ENCODE data around the gene BUD13.
"Not testable (repeated sequence)": the region's sequence is repeated elsewhere in the genome, so short reads cannot be mapped to it uniquely, and the experiment has no call there.

The BUD13 gene, protein sequence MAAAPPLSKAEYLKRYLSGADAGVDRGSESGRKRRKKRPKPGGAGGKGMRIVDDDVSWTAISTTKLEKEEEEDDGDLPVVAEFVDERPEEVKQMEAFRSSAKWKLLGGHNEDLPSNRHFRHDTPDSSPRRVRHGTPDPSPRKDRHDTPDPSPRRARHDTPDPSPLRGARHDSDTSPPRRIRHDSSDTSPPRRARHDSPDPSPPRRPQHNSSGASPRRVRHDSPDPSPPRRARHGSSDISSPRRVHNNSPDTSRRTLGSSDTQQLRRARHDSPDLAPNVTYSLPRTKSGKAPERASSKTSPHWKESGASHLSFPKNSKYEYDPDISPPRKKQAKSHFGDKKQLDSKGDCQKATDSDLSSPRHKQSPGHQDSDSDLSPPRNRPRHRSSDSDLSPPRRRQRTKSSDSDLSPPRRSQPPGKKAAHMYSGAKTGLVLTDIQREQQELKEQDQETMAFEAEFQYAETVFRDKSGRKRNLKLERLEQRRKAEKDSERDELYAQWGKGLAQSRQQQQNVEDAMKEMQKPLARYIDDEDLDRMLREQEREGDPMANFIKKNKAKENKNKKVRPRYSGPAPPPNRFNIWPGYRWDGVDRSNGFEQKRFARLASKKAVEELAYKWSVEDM

DNA sequence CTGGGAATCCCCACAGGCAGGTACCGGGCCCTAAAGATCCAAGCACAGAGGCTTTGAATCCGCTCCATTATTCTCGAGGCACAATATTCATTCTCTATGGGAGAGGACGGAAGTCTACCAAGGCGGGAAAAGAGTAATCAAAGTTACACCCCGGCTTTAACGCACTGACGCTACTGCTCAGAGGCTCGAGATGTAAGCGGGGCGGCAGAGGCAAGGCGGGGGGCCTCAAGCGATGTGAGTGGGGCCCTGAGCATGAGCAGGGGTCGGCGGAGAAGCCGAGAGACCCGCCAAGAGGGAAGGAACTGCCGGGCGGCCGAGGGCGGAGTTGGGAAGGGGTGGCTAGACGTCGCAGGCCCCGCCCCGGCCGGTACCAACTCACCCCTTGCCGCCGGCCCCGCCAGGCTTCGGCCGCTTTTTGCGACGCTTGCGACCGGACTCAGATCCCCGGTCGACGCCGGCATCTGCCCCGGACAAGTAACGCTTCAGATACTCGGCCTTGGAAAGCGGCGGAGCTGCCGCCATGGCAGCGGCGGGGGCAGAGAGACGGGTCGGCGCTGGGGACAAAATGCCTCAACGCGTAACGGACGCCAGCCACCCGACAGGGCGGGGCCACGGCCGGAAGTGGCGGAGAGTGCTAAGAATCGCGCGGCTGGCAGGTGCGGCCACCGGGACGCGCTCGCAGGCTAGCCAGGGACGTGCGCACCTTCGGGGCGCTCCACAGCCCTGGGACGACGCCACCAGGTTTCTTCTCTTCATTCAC lies at the start of gene BUD13:
BUD13 (minus strand) TSS at position 545 of the 760 bp plus-strand sequence; CDS start at position 522, 23 bp downstream.
- peak; percentile 89 to 96 for DNase-seq

DNA sequence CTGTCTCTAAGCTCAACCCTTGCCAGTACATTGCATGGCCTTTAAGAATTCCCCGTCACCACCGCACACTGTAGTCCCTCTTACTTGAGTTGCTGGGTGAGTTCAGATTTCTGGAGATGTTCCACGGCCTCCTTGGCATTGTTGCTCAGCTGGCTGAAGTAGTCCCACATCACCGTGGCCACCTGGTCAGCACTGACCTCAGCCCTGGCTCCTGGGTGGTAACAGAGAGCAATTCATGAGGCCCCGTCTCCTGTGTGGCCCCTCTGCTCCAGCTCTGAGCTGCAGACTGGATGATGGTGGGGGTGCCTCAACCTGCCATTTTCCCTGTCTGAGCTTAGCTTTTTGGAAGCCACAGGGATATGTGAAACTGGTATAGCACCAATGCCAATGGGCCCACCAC lies 49.8 kb upstream of the BUD13 start:
- no peak for DNase-seq

DNA sequence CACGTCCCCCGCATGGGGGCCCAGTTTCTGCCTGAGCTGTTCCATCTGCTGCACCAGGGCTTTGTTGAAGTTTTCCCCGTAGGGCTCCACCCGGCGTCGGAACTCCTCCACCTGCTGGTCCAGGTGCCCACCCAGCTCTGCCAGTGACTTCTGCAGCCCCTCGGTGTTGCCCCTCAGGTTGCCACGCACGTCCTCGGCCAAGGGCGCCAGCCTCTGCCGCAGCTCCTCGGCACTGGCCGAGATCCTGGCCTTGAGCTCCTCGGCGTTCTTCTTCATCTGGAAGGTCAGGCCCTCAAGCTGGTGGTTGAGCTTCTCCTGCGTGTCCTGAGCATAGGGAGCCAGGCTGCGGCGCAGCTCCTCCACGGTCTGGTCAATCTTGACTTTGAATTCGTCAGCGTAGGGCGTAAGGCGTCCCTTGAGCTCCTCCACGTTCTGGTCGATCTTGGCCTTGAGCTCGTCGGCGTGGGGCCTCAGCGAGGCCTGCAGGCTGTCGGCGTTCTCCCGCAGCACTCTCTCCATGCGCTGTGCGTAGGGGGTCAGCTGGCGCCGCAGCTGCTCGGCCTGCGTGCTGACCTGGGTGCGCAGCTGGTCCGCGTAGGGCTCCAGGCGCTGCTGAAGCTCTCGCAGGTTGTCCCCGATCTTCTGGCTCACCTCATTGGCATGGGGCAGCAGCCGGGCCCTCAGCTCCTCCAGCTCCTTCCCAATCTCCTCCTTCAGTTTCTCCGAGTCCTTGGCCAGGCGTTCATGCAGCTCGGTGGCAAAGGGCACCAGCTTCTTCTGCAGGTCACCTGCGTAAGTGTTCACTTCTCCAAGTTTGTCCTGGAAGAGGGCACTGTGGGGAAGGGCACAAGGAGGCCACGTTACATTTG lies 48.5 kb upstream of the BUD13 start:
- DNase-seq, result no peak

DNA sequence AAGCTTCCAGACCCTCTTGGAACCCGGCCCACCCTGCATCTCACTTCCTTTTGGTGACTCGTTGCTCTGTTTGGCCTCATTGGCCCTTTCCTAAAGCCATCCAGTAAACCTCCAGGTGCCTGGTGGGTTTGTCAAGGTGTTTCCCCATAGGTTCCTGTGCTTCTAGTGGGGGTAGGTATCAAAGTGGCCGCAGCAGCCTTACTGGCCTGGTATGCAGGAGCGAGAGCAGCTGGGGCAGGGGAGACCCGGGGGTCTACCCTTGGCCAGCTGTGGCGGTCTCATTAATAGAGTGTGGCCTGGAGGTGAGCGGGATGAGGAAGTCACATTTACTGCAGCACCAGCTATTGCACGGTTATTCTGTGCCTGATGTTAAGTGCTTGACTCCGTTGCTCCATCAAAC lies 46.3 kb upstream of the BUD13 start:
- DNase-seq, result no peak

DNA sequence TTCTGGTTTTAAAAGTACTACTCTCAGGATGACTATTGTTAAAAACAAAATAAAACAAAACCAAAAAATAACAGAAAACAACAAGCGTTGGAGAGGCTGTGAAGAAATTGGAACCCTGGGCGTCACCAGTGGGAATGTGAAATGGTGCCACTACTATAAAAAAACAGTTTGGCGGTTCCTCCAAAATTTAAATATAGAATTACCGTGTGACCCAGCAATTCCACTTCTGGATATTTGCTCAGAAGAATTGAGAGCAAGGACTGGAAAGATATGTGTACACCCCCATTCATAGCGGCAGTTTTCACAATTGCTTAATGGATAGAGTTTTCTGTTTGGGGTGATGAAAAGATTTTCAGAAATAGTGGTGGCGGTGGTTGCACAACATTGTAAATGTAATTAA lies 41.7 kb upstream of the BUD13 start:
- DNase-seq, result no peak

DNA sequence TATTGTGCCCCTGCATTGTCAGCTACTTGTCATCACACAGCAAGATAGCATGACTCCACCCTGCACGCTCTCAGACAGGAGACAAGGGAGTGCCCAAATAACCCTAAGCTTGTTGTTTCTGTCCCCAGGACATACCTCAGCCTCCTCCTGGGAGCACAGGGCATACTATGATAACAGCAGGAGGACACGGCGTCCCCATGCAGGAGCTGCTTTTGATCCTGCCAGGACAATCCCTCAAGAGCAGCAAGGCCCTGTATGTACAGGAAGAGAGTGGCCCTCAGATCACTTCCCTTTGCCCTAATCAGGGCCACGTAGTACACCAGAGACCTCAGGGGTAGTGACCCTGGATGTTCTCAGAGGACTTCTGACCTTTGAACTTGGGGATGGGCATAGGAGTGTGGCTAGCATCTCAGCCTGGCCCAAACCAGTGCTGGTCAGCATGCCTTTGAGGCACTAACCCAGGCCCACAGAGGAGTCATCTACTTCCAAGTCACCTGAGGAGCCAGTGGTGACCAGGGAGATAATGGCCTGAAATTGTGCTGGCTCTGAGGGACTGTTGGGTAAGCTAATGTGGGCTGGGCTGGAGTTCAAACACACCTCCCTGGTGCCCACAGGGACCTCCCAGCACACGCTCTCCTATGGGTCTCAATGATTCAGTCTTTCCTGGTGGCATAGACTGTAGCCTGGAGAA lies 41.1 kb upstream of the BUD13 start:
- DNase-seq, result no peak

DNA sequence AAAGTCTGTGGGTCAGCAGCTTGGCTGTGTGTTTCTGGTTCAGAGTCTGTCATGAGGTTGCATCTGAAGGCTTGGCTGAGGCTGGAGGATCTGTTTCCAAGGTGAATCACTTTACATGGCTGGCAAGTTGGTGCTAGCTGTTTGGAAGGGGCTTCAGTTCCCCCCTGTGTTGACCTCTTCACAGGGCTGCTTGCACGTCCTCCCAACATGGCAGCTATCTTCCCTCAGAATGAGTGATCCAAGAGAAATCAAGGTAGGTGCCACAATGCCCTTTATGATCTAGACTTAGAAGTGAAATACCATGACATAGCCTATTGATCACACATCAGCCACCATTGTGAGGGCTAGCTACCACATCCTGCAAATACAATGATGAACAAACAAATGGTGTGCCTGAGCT lies 40.4 kb upstream of the BUD13 start:
- no peak for DNase-seq

DNA sequence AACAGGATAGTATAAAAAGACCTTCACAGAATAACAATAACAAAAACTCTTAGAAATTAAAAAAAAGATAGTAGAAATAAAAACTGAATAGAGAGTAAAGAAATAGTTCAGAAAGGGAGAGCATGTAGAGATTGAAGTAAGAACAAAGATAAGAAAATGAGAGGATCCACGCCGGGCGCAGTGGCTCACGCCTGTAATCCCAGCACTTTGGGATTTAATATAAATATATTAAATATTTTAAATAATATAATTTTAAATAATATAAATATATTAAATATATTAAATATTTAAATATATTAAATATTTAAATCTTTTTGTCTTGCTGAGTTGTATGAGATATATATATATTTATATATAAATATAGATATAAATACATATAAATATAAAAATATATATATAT lies 39.3 kb upstream of the BUD13 start:
- no peak for DNase-seq

DNA sequence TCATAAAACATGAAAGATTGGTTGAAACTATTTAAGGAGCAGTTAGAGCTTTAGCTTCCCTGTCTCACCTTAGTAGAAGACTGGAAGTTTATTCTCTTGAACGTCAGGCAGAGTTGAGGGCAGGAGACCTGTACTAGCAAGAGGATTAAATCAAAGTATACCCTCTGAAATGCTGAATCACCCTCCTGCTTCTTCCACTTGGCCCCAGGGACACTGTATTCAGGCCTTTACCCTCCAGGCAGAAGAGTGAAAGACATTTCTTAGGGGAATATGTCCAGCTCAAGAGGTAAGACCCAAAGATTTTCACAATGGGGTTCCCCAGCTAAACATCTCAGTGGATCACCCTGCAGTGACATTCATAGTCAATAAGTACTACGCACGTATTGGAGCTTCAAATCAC lies 38.4 kb upstream of the BUD13 start:
- no peak for DNase-seq

DNA sequence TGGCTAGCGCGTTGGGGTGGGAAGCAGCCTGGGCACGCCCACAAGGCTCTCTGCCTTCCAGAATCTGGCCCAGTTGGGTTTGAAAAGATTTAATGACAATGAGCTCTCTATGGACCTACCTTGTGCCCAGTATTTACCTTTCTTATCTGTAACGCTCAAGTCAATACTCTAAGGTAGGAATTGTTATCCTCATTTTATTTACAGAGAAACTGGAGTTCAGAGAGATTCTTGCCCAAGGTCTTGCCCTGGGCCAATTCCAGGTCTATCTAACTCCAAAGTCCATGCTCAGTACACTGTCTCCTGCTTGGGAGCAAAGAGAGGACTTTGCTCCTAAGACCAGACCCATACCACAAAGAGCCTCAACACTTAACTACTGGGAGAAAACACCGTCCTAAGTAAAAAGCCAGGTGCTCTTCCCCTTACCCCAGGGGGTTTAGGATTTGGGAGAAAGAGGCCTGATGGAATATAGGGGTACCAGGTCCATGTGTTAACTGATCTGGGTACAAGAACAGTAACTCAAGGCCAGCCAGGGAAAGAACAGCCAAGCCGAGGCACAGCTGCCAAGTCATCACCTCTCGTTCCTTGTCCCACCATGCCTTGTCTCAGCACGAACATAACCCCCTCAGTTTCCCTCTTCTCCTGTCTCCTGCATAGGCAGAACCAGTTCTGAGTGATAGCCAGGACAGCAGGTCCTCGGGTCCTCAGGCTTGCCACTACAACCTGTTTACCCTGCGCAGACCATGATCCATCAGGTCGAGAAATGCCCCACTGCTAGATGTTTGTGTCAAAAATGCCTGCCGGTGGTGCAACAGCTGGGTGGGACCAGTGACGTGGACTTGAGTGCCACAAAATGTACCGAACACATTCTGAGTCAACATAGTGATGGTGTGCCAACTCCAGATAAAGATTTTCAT lies 35.7 kb upstream of the BUD13 start:
- DNase-seq, result no peak

DNA sequence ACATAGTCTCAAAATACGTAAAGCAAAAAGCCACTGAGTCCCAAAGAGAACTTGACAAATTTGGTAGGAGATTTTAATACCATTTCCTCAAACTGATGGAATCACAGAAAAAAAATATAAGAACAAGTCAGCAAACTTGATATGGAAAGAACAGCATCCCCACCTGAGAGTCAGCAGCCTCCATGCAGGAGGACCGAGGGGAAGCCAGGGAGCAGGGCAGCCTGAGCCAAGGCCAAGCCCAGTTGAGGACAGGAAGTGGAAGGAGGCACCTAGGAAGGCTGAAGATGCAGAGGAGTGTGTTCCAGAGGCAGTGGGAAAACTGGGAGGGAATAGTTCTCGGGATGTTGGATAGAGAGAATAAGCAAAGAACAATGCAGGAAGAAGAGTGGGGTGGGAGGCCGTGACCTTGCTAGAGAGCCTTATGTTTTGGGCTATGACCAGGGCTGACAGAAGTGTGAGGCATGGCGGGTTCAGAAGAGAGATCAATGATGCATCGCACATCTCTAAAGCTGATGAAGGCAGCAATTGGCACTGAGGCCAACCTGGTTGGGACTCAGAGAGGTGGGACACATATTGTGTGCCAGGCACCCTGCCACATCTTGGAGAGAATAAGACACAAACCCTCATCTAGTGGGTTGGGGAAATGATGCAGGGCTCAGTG lies 34.9 kb upstream of the BUD13 start:
- DNase-seq, result no peak

DNA sequence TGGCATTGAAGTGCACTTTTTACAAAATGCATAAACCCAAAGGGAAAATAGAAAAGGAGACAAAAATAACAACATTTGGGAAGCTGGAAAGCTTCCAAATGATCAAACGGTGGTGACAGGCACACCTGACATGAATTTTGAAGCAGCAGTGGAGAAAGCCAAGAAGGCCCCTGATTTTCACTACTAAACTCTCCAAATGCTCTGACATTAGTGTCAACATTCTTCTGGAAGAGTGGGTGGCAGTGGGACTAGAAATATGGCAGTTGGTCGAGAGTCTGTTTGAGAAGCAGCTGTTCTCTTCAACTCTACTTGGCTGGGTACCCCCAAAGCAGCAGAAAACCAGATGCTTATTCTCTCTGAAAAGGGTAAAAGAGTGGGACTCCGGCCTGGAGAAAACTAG lies 31.2 kb upstream of the BUD13 start:
- DNase-seq, result no peak

DNA sequence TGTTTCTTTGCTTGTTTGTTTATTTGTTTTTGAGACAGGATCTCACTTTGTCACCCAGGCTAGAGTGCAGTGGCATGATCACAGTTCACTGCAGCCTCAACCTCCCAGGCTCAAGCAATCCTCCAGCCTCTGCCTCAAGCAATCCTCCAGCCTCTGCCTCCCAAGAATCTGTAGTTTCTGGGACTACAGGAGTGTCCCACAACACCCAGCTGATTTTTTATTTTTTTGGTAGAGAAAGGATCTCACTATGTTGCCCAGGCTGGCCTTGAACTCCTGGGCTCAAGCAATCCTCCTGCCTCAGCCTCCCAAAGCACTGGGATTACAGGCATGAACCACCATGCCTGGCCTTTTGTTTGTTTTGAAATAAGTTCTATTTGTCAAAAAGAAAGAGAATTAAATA lies 28.9 kb upstream of the BUD13 start:
- DNase-seq, result not testable (repeated sequence)

DNA sequence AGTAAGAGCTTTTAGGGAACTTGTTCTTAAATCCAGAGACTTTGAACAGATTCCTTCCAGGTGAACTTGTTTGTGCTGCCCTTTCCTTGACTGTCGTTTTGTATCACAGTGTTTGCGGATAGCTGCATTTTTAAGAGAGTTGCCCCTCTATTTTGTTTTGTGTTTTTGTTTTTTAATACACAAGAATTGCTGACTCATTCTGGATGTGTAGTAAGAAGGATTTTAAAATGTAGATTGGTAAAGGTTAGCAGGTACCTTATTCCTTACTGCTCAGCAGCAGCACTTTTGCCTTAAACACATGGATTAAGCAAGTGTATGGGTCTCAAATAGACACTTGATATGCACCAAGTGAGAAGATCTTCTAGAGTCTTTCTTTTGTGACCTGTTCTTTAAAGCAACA lies 27.8 kb upstream of the BUD13 start:
- DNase-seq, result no peak

DNA sequence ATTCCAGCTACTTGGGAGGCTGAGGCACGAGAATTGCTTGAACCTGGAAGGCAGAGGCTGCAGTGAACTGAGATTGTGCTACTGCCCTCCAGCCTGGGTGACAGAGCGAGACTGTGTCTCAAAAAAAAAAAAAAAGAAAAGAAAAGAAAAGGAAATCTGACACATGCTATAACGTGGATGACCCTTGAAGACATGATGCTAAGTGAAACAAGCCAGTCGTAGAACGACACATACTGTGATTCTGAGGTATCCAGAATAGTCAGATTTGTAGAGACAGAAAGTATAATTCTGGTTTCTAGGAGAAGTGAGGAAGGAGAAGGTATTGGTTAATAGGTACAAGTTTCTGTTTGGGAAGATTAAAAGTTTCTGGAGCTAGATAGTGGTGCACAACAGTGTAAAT lies 25.6 kb upstream of the BUD13 start:
- no peak for DNase-seq

DNA sequence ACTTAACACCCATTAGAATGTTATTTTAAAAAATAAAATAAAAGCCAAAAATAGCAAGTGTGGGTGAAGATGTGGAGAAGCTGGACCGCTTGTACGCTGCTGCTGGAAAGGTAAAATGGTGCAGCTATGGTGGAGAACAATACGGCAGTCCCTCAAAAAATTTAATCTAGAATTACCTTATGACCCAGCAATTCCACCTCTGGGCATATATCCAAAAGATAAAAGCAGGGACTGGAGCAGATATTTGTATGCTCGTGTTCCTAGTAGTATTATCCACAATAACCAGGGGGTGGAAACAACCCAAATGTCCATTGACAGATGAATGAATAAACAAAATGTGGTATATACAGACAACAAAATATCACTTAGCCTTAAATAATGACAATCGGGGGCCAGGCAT lies 25.0 kb upstream of the BUD13 start:
- no peak for DNase-seq

DNA sequence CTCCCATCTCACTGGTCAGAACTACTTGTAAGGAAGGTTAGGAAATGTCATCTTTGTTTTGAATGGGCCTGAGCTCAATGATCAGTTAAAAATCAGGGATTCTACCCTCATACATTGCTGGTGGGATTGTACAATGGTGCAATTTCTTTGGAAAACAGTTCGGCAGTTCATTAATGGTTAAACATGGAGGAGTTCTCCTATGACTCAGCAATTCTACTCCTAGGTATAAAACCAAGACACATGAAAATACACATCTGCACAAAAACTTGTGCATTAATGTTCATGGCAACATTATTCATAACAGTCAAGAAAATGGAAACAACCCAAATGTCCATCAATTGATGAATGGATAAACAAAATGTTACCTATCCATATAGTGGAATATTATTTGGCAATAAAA lies 23.8 kb upstream of the BUD13 start:
- DNase-seq, result no peak

DNA sequence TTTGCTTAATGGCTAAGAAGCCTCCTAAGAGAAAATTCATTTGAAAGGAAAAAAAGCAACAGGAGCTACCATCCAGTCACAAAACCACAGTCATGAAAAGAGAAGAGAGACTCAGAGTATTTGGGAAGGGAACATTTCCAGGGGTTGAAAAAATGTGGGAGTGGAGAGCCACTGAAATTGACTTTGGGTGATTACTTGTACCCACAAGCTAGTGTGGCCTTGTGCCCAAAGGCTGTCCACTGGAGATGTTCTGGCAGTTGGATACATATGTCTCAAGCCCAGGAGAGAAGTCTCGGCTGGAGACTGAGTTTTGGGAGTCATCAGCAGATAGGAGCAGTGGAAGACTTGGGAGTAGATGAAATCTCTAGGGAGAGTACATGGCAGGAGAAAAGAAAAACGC lies 22.1 kb upstream of the BUD13 start:
- no peak for DNase-seq

DNA sequence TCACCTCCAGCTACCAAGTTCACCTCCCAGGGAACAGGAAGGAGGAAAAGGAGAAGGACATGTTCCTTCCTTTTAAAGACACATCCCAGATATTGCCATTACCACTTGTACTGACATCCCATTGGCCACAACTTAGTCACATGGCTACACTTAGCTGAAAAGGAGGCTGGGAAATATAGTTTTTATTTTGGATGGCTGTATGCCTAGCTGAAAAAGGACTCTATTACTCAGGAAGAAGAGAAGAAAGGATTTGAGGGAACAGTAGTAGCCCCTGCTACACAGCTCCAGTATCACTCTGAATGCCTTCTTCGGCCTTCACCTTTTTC lies 20.9 kb upstream of the BUD13 start:
- no peak for DNase-seq

DNA sequence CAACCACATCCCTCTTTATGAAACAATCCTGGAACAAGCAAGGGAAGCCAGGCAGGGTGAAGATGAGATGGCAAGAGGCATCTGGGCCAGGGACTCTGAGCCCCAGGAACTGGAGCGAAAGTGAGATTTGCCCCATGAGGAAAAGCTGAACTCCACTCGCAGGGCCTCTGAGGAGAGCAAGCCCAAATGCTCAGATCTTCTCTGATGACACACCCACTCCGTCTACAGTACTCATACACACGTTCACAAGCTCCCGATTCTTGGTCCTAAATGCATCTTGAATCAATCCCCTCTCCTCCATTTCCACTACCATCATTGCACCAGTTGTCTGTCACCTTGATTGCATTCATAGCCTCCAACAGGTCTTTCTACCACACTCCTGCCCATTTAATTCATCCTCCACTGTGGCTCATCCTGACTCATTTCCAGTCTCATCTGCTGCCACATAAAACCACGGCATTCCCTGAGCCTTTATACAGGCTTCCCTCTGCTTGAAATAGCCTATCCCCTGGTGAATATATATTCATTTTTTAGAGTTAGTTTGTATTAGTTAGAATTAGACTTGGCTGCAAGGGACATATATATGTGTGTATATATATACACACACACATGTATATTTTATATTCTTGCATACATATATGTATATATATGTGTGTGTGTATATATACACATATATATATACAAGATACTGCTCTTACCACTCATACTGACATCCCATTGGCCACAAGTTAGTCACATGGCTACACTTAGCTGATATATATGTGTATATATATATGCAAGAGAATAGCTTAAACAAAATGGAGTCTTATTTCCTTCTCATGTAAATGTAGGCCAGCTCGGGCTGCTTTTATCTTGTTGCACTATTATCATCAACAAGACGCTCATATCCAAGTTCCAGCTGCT lies 20.3 kb upstream of the BUD13 start:
- DNase-seq, result no peak

Data from NCI-H2081 (cell line).